Astrocyte of the spinal cord (primary cell): ENCODE results near the gene MCTP1.

Source experiments
- DNase-seq: peaks from one replicate; pipeline ENCODE4 v3.0.0; 2011; ENCODE audit warnings: low read depth, low spot score
- H3K4me3 ChIP-seq: 2 replicates; pipeline ENCODE4 v1.5.1; 2011; ENCODE audit warnings: low read depth, mild to moderate bottlenecking, low read length, moderate library complexity
- in situ Hi-C: cut with HindIII; loops from 2 replicates; pipeline ENCODE4 v1.10.0; 2017; ENCODE audit warnings: low sequenced_read_pairs
- TF ChIP-seq, protein P1 (sequence below): IDR thresholded peaks from 2 replicates; pipeline ENCODE4 v1.5.1; 2012; ENCODE audit warnings: low read depth, mild to moderate bottlenecking, low read length, inconsistent platforms

The MCTP1 gene

DNA sequence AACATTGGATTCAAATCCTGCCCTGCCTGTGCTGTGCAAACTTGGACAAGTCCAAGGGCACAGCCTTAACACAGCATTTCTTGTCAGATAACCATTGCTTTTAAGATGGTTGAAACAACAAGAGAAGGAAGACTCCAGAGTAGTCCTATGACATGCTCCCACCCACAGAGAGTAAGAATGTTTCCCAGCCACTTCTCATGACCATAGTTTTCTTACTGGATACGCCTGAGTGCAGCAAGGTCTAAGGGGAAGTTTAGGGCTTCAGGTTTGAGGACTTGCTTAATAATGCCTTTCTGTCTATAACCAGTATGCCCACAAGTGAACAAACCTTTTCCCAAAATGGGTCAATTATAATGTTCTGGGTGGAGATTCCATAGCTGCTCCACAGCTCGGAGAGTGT, 540.0 kb downstream of the MCTP1 start:
- no peak overlapping the region for H3K4me3 ChIP-seq
- TF ChIP-seq, protein P1, sequence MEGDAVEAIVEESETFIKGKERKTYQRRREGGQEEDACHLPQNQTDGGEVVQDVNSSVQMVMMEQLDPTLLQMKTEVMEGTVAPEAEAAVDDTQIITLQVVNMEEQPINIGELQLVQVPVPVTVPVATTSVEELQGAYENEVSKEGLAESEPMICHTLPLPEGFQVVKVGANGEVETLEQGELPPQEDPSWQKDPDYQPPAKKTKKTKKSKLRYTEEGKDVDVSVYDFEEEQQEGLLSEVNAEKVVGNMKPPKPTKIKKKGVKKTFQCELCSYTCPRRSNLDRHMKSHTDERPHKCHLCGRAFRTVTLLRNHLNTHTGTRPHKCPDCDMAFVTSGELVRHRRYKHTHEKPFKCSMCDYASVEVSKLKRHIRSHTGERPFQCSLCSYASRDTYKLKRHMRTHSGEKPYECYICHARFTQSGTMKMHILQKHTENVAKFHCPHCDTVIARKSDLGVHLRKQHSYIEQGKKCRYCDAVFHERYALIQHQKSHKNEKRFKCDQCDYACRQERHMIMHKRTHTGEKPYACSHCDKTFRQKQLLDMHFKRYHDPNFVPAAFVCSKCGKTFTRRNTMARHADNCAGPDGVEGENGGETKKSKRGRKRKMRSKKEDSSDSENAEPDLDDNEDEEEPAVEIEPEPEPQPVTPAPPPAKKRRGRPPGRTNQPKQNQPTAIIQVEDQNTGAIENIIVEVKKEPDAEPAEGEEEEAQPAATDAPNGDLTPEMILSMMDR = no peak
- DNase-seq = no peak
- in situ Hi-C loops = no loop called here

DNA sequence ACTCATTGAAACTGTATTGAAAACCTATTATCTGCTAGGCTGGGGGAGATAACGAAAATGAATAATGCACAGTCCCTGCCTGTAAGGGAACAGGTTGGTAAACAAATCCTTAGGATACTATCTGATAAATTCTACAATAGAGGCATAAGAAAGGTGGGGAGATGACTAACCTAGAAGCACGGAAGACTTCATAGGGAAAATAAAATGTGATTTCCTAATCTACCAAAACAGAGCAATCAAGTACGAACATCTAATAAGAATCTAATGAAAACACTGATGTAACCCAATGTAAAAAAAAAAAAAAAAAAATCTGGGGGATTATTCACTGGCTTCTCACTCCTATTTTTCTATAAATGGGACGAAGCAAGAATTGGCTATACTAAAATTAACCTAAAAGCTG, 542.0 kb downstream of the MCTP1 start:
- DNase-seq = no peak
- in situ Hi-C loops = no loop called here
- TF ChIP-seq, protein P1 = no peak
- H3K4me3 ChIP-seq = no peak overlapping the region

DNA sequence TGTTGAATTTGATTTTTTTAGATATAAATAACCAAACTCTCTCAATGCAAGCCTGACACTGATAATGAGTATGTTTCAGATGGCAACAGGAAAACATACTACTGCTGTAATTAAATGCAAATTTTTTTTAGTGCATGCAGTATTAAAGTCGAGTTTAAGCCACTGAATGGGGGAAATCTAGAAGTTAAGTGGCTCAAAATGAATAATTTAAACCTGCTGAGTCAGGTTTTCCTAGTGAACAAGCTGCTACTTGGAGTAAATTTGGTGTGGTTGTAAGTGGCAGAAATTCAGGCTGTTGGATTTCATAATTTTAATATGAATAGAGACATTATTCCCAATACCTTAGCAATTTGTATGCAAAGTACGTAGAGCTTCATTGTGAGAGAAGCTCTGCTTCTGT, 544.6 kb downstream of the MCTP1 start:
- TF ChIP-seq, protein P1 = no peak
- DNase-seq = no peak
- in situ Hi-C loops = no loop called here
- H3K4me3 ChIP-seq = no peak overlapping the region

DNA sequence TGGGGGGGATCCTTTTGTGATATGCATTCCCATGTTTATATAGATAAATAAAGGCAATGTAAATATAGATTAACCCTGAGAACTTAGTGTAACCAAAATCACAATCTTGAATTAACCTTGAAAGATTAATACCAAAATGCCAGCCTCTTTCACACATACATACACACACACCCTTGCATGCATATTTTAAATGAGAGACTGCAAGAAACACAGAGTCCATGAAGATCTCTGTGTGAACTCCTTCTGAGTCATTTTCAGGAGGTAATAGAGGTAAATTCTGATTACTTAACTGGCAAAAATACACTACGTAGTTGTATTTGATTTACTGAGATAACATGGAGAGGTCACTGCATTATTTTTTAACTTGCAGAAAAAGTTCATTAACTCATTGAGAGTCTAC, 548.4 kb downstream of the MCTP1 start:
- DNase-seq = no peak
- in situ Hi-C loops = no loop called here

DNA sequence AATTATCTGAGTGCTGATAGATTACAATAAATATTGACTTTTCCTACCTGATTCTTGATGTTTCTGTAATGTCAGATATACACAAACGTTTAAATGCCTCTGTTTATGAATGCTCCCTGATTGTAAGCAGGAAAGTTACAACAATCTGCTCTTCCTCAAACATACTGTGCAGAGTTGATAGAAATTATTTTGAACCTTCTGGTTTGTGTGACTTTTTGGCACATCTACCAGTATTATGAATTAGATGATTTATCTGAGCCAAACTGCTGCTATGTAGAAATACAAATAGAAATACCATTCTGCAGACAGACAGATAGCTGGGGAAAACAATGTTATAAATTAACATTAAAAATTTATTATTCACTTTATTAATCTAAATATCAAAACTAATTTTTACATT, 553.4 kb downstream of the MCTP1 start:
- in situ Hi-C loops = no loop called here
- no peak for DNase-seq
- no peak overlapping the region for H3K4me3 ChIP-seq
- TF ChIP-seq, protein P1 = no peak

More for the DNA sequence above, 548.4 kb downstream of the MCTP1 start:
- no peak overlapping the region for H3K4me3 ChIP-seq
- TF ChIP-seq, protein P1 = no peak

DNA sequence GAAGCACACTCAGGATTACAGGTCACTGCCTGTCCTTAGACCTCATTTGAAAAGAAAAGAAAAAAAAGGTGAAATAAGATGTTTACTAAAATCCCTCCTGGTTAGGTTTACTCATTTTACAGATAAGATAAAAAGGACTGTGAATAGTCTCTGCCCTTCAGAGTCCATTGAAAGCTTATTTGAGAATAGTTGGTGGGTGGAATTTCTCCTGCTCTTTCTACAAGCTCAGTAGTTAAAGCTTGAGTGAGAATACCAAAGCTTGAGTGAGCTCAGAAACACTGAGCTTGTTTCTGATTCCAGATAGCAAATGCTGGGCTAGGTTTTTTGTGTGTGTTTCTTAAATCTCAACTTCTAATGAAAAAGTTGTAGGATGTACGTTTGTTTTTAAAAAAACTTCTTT, 559.8 kb downstream of the MCTP1 start:
- in situ Hi-C loops = no loop called here
- TF ChIP-seq, protein P1 = no peak
- no peak for DNase-seq
- H3K4me3 ChIP-seq = no peak overlapping the region

DNA sequence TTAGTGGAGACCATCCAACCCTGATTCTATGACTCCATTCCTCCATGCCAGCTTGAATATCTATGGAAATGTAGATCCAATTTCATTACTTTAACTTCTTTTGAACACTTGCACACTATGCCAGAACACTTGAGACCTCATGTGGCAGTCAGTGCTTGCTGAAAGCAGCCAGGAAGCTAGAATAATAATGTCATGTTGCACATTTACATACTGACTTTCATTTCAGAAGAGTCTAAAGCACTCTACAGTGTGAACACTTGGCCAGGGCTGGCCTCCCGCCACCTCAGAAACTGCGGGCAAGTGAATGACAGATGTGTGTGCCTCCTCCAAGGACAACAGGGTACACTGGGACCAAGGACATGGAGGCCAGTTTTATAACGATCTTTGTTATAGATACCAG, 569.1 kb downstream of the MCTP1 start:
- in situ Hi-C loops = no loop called here
- H3K4me3 ChIP-seq = no peak overlapping the region
- TF ChIP-seq, protein P1 = no peak
- DNase-seq = no peak
